ENCODE measurements around the gene EIF3K. TPM values are rescaled to one million over a fixed set of nuclear protein-coding genes. Genes with fewer than 3 reads are reported as not detected.

The EIF3K gene
- total RNA-seq, 1 donor from 2014 or later: 274 TPM

GRCh38 chr19:38640368-38640767 lies 21.4 kb downstream of the EIF3K start:
- TF ChIP-seq CTCF (conservative IDR thresholded peaks at IDR 0.05): no peak
- Mint-ChIP-seq H3K4me1 (ENCODE audit: unreplicated experiment) (peaks cover 13% of the 10 kb centered on the region), H3K4me3 (no peak overlapping the region), H3K36me3 (peaks cover 7% of the 10 kb centered on the region), H3K9me3 (peaks cover 3% of the 10 kb centered on the region), H3K27ac (peak overlapping the region; percentile 90), H3K27me3 (no peaks in the 10 kb centered on the region)
- DNase-seq (ENCODE audit: extremely low spot score, unreplicated experiment): no peak

- no peak for TF ChIP-seq CTCF (conservative IDR thresholded peaks at IDR 0.05)
- peaks cover 3% of the 10 kb centered on the region for H3K36me3 Mint-ChIP-seq
- no peaks in the 10 kb centered on the region for H3K27me3 Mint-ChIP-seq
- H3K9me3 Mint-ChIP-seq: peaks cover 3% of the 10 kb centered on the region
- DNase-seq (ENCODE audit: extremely low spot score, unreplicated experiment): no peak
- peak overlapping the region; percentile 92 for H3K27ac Mint-ChIP-seq
- H3K4me3 Mint-ChIP-seq: no peak overlapping the region
- H3K4me1 Mint-ChIP-seq (ENCODE audit: unreplicated experiment): peaks cover 8% of the 10 kb centered on the region
These were observed 23.2 kb downstream of the EIF3K start for GRCh38 chr19:38642176-38642575.

- no peak for TF ChIP-seq CTCF (conservative IDR thresholded peaks at IDR 0.05)
- no peak for DNase-seq (ENCODE audit: extremely low spot score, unreplicated experiment)
- Mint-ChIP-seq H3K4me1 (ENCODE audit: unreplicated experiment) (peaks cover 19% of the 10 kb centered on the region), H3K27ac (peak overlapping the region; percentile 93), H3K27me3 (no peaks in the 10 kb centered on the region), H3K4me3 (peak overlapping the region; percentile 75), H3K9me3 (peaks cover 3% of the 10 kb centered on the region), H3K36me3 (peaks cover 12% of the 10 kb centered on the region)
These were observed 25.7 kb downstream of the EIF3K start for GRCh38 chr19:38644719-38645118.

- Mint-ChIP-seq H3K27me3 (no peaks in the 10 kb centered on the region), H3K36me3 (peaks cover 9% of the 10 kb centered on the region), H3K27ac (peak within 1 kb of the TSS; percentile 96), H3K4me1 (ENCODE audit: unreplicated experiment) (peaks cover 28% of the 10 kb centered on the region), H3K9me3 (no peaks in the 10 kb centered on the region), H3K4me3 (peak within 1 kb of the TSS; percentile 99)
- DNase-seq (ENCODE audit: extremely low spot score, unreplicated experiment): peak; percentile 100
- TF ChIP-seq CTCF (conservative IDR thresholded peaks at IDR 0.05): no peak
These were observed 28.5 kb downstream of the EIF3K start, which contains the start of gene ACTN4 for GRCh38 chr19:38647368-38647965. Gene ACTN4, plus strand, starts transcription at chr19:38647649. Its CDS starts 97 bp downstream, at chr19:38647746.

- H3K27ac Mint-ChIP-seq: peak overlapping the region; percentile 96
These were observed 29.2 kb downstream of the EIF3K start for GRCh38 chr19:38647966-38648768.

More at GRCh38 chr19:38647966-38648768, 29.2 kb downstream of the EIF3K start:
- no peaks in the 10 kb centered on the region for H3K9me3 Mint-ChIP-seq
- H3K36me3 Mint-ChIP-seq: peaks cover 9% of the 10 kb centered on the region
- DNase-seq (ENCODE audit: extremely low spot score, unreplicated experiment): no peak
- H3K4me1 Mint-ChIP-seq (ENCODE audit: unreplicated experiment): peaks cover 35% of the 10 kb centered on the region
- no peaks in the 10 kb centered on the region for H3K27me3 Mint-ChIP-seq
- peak overlapping the region; percentile 99 for H3K4me3 Mint-ChIP-seq
- TF ChIP-seq CTCF (conservative IDR thresholded peaks at IDR 0.05): no peak

All from type B pancreatic cell (in vitro differentiated cells).